ENCODE results near the gene MUC12.
"Not testable (repeated sequence)": the region's sequence is repeated elsewhere in the genome, so short reads cannot be mapped to it uniquely, and the experiment has no call there.

MUC12 gene

DNA sequence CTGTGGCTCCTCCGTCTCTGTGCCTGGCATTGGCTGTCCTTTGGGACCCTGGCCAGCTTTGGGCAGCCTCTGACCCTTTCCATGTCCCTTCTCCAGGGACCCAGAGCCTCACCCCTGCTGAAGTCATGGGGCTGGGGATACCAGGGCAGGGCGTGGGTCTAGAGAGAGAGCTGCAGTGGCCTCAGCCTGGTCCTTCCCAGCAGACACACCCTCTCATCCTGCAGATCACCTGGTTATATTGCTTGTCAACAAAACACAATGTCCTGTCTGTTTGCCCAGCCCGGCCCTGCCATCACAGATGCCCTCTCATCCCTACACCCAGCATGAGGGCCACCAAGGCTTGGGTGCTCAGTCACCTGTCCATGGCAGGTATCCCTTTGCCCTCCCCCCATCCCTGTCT, 52.3 kb downstream of the MUC12 start:
- no peaks in the 10 kb centered on the region for H3K36me3 ChIP-seq (ENCODE audit: control insufficient read depth, insufficient read depth, low read length, severe bottlenecking)
- peaks cover 3% of the 10 kb centered on the region for H3K4me1 ChIP-seq (ENCODE audit: control insufficient read depth, insufficient read depth, low read length)
- H3K9ac ChIP-seq (ENCODE audit: low read length), result no peak overlapping the region
- H3K4me3 ChIP-seq (ENCODE audit: low read length), result no peak overlapping the region
- H3K9me3 ChIP-seq (ENCODE audit: control insufficient read depth, low read length), result peaks cover 6% of the 10 kb centered on the region
- H3K27me3 ChIP-seq (replicated peaks; ENCODE audit: control insufficient read depth, insufficient read depth, low read length), result peaks cover 14% of the 10 kb centered on the region
- DNase-seq (ENCODE audit: low read depth), result no peak

DNA sequence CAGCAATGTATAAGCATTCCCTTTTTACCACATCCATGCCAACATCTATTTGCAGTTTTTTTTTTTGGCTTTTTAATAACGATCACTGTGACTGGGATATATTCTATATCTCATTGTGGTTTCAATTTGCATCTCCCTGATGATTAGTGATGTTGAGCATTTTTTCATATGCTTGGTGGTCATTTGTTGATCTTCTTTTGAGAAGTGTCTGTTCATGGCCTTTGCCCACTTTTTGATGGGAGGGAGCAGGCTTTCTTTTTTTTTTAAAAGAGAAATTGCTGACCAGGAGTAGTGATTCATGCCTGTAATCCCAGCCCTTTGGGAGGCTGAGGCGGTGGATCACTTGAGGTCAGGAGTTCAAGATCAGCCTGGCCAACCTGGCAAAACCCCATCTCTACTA, 54.5 kb downstream of the MUC12 start:
- Histone ChIP-seq H3K4me3 (ENCODE audit: low read length) (no peak overlapping the region), H3K36me3 (ENCODE audit: control insufficient read depth, insufficient read depth, low read length, severe bottlenecking) (no peaks in the 10 kb centered on the region), H3K9ac (ENCODE audit: low read length) (no peak overlapping the region), H3K4me1 (ENCODE audit: control insufficient read depth, insufficient read depth, low read length) (no peaks in the 10 kb centered on the region), H3K9me3 (ENCODE audit: control insufficient read depth, low read length) (peaks cover 6% of the 10 kb centered on the region), H3K27me3 (replicated peaks; ENCODE audit: control insufficient read depth, insufficient read depth, low read length) (peaks cover 14% of the 10 kb centered on the region)
- no peak for DNase-seq (ENCODE audit: low read depth)

DNA sequence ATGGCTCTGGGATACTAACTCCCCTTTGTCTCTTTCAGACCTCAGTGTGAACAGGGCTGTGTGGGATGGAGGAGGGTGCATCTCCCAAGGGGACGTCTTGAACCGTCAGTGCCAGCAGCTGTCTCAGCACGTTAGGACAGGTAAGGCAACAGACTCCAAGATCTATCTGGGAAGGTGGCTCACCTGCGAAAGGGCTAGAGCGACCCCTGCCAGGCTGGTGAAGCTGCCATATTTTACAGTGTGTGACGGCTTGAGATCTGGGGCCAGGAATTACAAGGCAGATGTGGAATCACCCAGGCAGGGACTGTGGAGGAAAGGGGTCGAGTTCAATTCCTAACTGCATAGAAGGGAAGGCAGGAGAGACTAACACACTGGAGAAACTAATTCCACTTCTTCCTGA, 61.7 kb downstream of the MUC12 start:
- peaks cover 7% of the 10 kb centered on the region for H3K9me3 ChIP-seq (ENCODE audit: control insufficient read depth, low read length)
- H3K36me3 ChIP-seq (ENCODE audit: control insufficient read depth, insufficient read depth, low read length, severe bottlenecking), result no peaks in the 10 kb centered on the region
- no peak for DNase-seq (ENCODE audit: low read depth)
- peaks cover 36% of the 10 kb centered on the region for H3K27me3 ChIP-seq (replicated peaks; ENCODE audit: control insufficient read depth, insufficient read depth, low read length)
- H3K9ac ChIP-seq (ENCODE audit: low read length), result no peak overlapping the region
- H3K4me1 ChIP-seq (ENCODE audit: control insufficient read depth, insufficient read depth, low read length), result no peaks in the 10 kb centered on the region
- no peak overlapping the region for H3K4me3 ChIP-seq (ENCODE audit: low read length)

DNA sequence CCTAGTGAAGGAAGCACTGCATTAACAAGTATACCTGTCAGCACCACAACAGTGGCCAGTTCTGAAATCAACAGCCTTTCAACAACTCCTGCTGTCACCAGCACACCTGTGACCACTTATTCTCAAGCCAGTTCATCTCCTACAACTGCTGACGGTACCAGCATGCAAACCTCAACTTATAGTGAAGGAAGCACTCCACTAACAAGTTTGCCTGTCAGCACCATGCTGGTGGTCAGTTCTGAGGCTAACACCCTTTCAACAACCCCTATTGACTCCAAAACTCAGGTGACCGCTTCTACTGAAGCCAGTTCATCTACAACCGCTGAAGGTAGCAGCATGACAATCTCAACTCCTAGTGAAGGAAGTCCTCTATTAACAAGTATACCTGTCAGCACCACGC, 66.6 kb downstream of the MUC12 start:
- Histone ChIP-seq H3K9me3 (ENCODE audit: control insufficient read depth, low read length) (peaks cover 18% of the 10 kb centered on the region), H3K4me1 (ENCODE audit: control insufficient read depth, insufficient read depth, low read length) (no peaks in the 10 kb centered on the region), H3K27me3 (replicated peaks; ENCODE audit: control insufficient read depth, insufficient read depth, low read length) (peaks cover 67% of the 10 kb centered on the region), H3K4me3 (ENCODE audit: low read length) (no peak overlapping the region), H3K36me3 (ENCODE audit: control insufficient read depth, insufficient read depth, low read length, severe bottlenecking) (no peaks in the 10 kb centered on the region), H3K9ac (ENCODE audit: low read length) (no peak overlapping the region)
- no peak for DNase-seq (ENCODE audit: low read depth)

DNA sequence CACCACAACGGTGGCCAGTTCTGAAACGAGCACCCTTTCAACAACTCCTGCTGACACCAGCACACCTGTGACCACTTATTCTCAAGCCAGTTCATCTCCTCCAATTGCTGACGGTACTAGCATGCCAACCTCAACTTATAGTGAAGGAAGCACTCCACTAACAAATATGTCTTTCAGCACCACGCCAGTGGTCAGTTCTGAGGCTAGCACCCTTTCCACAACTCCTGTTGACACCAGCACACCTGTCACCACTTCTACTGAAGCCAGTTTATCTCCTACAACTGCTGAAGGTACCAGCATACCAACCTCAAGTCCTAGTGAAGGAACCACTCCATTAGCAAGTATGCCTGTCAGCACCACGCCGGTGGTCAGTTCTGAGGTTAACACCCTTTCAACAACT, 71.9 kb downstream of the MUC12 start:
- H3K9me3 ChIP-seq (ENCODE audit: control insufficient read depth, low read length), result peaks cover 31% of the 10 kb centered on the region
- H3K4me1 ChIP-seq (ENCODE audit: control insufficient read depth, insufficient read depth, low read length); H3K9ac ChIP-seq (ENCODE audit: low read length); DNase-seq (ENCODE audit: low read depth); H3K36me3 ChIP-seq (ENCODE audit: control insufficient read depth, insufficient read depth, low read length, severe bottlenecking); H3K4me3 ChIP-seq (ENCODE audit: low read length): not testable (repeated sequence)
- H3K27me3 ChIP-seq (replicated peaks; ENCODE audit: control insufficient read depth, insufficient read depth, low read length), result peaks cover 39% of the 10 kb centered on the region

DNA sequence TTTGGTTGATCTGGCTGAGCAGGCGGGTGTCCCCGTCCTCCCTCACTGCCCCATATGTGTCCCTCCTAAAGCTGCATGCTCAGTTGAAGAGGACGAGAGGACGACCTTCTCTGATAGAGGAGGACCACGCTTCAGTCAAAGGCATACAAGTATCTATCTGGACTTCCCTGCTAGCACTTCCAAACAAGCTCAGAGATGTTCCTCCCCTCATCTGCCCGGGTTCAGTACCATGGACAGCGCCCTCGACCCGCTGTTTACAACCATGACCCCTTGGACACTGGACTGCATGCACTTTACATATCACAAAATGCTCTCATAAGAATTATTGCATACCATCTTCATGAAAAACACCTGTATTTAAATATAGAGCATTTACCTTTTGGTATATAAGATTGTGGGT, 89.0 kb downstream of the MUC12 start:
- Histone ChIP-seq H3K27me3 (replicated peaks; ENCODE audit: control insufficient read depth, insufficient read depth, low read length) (peaks cover 56% of the 10 kb centered on the region), H3K9ac (ENCODE audit: low read length) (no peak overlapping the region), H3K4me1 (ENCODE audit: control insufficient read depth, insufficient read depth, low read length) (no peaks in the 10 kb centered on the region), H3K36me3 (ENCODE audit: control insufficient read depth, insufficient read depth, low read length, severe bottlenecking) (no peaks in the 10 kb centered on the region), H3K4me3 (ENCODE audit: low read length) (no peak overlapping the region), H3K9me3 (ENCODE audit: control insufficient read depth, low read length) (no peaks in the 10 kb centered on the region)
- peak; percentile 69 for DNase-seq (ENCODE audit: low read depth)

DNA sequence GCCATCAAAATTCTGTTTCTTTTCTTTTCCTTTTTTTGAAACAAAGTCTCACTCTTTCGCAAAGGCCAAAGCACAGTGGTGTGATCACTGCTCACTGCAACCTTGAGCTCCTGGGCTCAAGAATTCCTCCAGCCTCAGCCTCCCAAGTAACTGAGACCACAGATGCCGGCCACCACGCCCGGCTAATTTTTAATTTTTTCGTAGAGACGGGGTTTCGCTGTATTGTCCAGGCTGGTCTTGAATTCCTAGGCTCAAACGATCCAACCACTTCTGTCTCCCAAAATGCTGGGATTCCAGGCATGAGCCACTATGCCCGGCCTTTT, 90.2 kb downstream of the MUC12 start:
- Histone ChIP-seq H3K27me3 (replicated peaks; ENCODE audit: control insufficient read depth, insufficient read depth, low read length) (peaks cover 59% of the 10 kb centered on the region), H3K9me3 (ENCODE audit: control insufficient read depth, low read length) (no peaks in the 10 kb centered on the region), H3K4me1 (ENCODE audit: control insufficient read depth, insufficient read depth, low read length) (no peaks in the 10 kb centered on the region), H3K36me3 (ENCODE audit: control insufficient read depth, insufficient read depth, low read length, severe bottlenecking) (no peaks in the 10 kb centered on the region), H3K9ac (ENCODE audit: low read length) (no peak overlapping the region), H3K4me3 (ENCODE audit: low read length) (no peak overlapping the region)
- no peak for DNase-seq (ENCODE audit: low read depth)

DNA sequence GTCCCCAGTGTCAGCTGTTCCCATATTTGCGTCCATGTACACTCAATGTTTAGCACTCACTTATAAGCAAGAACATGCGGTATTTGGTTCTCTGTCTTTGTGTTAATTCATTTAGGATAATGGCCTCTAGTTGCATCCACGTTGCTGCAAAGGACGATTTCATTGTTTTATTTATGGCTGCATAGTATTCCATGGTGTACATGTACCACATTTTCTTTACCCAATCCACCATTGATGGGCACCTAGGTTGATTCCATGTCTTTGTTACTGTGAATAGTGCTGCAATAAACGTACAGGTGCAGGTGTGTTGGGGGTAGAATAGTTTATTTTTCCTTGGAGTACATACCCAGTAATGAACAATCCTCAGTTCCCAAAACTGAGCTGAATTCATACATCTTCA, 91.6 kb downstream of the MUC12 start:
- H3K9ac ChIP-seq (ENCODE audit: low read length), result no peak overlapping the region
- peaks cover 2% of the 10 kb centered on the region for H3K4me1 ChIP-seq (ENCODE audit: control insufficient read depth, insufficient read depth, low read length)
- no peaks in the 10 kb centered on the region for H3K9me3 ChIP-seq (ENCODE audit: control insufficient read depth, low read length)
- H3K4me3 ChIP-seq (ENCODE audit: low read length), result no peak overlapping the region
- no peak for DNase-seq (ENCODE audit: low read depth)
- no peaks in the 10 kb centered on the region for H3K36me3 ChIP-seq (ENCODE audit: control insufficient read depth, insufficient read depth, low read length, severe bottlenecking)
- H3K27me3 ChIP-seq (replicated peaks; ENCODE audit: control insufficient read depth, insufficient read depth, low read length), result peaks cover 58% of the 10 kb centered on the region

DNA sequence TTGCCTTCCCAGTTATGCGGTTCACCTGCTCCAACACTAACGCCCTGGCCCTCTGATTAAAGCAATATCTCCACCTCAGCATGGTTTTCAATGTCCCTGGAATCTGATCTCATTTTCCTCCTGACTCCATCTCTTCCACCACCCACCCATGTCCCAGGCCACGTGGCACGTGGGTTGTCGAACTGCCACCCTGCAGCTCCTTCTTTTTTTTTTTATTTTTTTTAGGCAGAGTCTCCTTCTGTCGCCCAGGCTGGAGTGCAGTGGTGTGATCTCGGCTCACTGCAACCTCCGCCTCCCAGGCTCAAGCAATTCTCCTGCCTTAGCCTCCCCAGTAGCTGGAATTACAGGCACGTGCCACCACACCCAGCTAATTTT, 94.8 kb downstream of the MUC12 start:
- H3K27me3 ChIP-seq (replicated peaks; ENCODE audit: control insufficient read depth, insufficient read depth, low read length), result peaks cover 41% of the 10 kb centered on the region
- H3K4me3 ChIP-seq (ENCODE audit: low read length); H3K36me3 ChIP-seq (ENCODE audit: control insufficient read depth, insufficient read depth, low read length, severe bottlenecking); H3K9me3 ChIP-seq (ENCODE audit: control insufficient read depth, low read length); H3K9ac ChIP-seq (ENCODE audit: low read length); H3K4me1 ChIP-seq (ENCODE audit: control insufficient read depth, insufficient read depth, low read length); DNase-seq (ENCODE audit: low read depth): not testable (repeated sequence)

DNA sequence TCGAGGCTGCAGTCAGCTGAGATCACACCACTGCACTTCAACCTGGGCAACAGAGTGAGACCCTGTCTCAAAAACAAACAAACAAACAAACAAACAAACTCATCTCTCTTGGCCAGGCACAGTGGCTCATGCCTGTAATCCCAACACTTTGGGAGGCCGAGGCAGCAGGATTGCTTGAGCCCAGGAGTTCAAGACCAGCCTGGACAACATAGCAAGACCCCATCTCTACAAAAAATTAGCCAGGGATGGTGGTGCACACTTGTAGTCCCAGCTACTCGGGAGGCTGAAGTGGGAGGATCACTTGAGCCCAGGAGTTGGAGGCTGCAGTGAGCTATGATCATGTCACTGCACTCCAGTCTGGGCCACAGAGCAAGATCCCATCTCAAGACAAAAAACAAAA, 95.8 kb downstream of the MUC12 start:
- DNase-seq (ENCODE audit: low read depth); H3K36me3 ChIP-seq (ENCODE audit: control insufficient read depth, insufficient read depth, low read length, severe bottlenecking); H3K9ac ChIP-seq (ENCODE audit: low read length); H3K4me3 ChIP-seq (ENCODE audit: low read length); H3K4me1 ChIP-seq (ENCODE audit: control insufficient read depth, insufficient read depth, low read length); H3K9me3 ChIP-seq (ENCODE audit: control insufficient read depth, low read length): not testable (repeated sequence)
- peaks cover 41% of the 10 kb centered on the region for H3K27me3 ChIP-seq (replicated peaks; ENCODE audit: control insufficient read depth, insufficient read depth, low read length)

DNA sequence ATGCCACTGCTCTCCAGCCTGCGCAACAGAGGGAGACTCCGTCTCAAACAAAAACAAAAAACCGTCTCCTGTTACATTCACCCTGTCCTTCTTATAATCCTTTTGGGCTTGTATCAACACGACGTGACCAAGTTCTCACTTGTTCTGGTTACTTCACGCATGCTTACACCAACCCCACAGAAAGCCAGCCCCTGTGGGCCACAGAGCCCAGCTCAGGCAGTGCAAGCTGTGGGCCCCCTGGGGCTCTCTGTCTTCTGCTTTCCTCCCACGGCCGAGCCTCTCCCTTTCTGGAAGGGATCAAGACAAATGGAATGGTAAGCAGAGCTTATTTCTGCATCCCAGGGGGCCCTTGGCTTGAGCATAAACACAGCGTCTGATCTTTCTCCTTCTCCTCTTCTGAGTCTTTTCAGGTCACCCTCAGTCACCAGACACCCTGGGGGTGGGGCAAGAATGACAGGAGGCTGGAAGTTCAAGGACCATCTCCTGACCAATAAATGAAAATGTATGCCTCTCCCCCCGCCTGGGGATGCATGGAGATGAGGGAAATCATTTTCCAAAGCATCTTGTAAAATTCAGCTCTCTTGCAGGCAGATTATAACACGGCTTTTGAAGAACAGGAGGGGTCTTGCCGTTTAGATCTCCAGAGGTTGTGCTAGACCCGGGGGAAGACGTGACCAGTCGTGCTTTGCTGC, 96.9 kb downstream of the MUC12 start:
- H3K4me3 ChIP-seq (ENCODE audit: low read length), result no peak overlapping the region
- DNase-seq (ENCODE audit: low read depth), result peak; percentile 52
- H3K4me1 ChIP-seq (ENCODE audit: control insufficient read depth, insufficient read depth, low read length), result peaks cover 5% of the 10 kb centered on the region
- peaks cover 35% of the 10 kb centered on the region for H3K27me3 ChIP-seq (replicated peaks; ENCODE audit: control insufficient read depth, insufficient read depth, low read length)
- no peaks in the 10 kb centered on the region for H3K36me3 ChIP-seq (ENCODE audit: control insufficient read depth, insufficient read depth, low read length, severe bottlenecking)
- H3K9ac ChIP-seq (ENCODE audit: low read length), result no peak overlapping the region
- no peaks in the 10 kb centered on the region for H3K9me3 ChIP-seq (ENCODE audit: control insufficient read depth, low read length)

DNA sequence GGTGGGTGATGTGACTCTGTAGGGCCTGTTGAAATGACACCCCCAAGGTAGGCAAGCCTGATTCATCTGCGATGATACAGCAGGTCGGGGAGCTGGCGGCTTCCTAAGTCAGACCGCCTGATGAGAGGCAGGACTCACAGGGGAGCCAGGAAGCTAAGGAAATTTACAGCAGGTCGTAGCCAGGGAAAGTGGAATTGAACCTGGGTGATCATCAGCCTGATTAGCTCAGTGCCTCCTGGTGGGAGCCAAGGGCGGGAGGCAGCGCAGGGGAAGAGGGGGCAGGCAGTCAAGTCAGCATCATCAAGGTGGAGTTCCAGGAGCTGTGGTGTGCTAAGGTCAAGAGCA, 97.4 kb downstream of the MUC12 start:
- H3K4me1 ChIP-seq (ENCODE audit: control insufficient read depth, insufficient read depth, low read length), result peaks cover 5% of the 10 kb centered on the region
- DNase-seq (ENCODE audit: low read depth), result no peak
- no peaks in the 10 kb centered on the region for H3K36me3 ChIP-seq (ENCODE audit: control insufficient read depth, insufficient read depth, low read length, severe bottlenecking)
- peaks cover 36% of the 10 kb centered on the region for H3K27me3 ChIP-seq (replicated peaks; ENCODE audit: control insufficient read depth, insufficient read depth, low read length)
- H3K4me3 ChIP-seq (ENCODE audit: low read length), result no peak overlapping the region
- no peaks in the 10 kb centered on the region for H3K9me3 ChIP-seq (ENCODE audit: control insufficient read depth, low read length)
- no peak overlapping the region for H3K9ac ChIP-seq (ENCODE audit: low read length)

All from adipocyte (in vitro differentiated cells).